ENCODE data around the gene POLR2E.

The POLR2E gene

DNA sequence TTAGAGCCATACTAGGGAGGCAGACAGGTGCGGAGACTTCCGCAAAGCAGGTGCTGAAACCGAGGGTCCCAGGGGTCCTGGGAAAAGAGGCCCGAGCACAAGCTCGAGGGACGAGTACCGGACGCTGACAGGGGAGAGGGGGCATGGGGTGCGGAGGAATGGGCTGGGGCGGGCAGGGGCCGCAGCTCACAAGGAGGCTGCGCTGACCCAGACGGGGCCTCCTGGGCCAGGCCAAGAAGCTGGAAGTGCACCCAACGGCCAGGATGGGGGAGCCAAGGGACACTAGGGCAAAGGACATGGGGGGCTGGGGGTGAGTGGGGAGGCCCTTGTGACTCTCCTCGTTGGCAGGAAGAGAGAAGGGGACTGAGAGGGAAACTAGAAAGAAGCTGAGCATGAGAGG, 1.8 kb downstream of the POLR2E start:
- no peak for DNase-seq

DNA sequence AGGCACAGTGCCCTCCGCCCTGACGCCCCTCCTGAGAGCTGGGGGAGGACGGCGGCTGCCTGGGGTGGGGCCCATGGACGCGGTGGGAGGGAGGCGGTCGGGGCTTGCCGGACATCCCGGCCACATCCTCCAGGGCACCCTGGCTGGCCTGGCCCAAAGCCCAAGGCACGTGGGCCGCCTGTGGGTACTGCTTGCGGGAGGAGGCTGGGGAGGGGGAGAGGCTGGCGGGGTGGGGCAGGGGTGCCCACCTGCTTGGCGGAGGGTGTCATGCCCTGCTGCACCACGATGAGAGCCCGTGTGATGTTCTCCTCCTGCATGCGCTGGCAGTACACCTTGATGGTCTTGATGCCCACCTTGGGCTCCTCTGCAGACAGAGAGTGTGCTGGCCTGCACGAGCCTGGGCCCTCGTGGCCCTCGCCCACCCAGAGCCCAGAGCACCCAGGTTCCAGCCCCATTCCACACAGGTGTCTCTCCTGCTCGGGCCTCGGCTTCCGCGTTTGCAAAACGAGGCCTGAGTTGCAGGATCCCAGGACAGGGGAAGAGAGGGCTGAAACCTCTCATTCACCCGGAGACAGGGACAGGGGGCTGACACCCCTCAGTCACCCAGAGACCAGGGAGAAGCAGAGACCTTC, 3.5 kb downstream of the POLR2E start:
- no peak for DNase-seq

DNA sequence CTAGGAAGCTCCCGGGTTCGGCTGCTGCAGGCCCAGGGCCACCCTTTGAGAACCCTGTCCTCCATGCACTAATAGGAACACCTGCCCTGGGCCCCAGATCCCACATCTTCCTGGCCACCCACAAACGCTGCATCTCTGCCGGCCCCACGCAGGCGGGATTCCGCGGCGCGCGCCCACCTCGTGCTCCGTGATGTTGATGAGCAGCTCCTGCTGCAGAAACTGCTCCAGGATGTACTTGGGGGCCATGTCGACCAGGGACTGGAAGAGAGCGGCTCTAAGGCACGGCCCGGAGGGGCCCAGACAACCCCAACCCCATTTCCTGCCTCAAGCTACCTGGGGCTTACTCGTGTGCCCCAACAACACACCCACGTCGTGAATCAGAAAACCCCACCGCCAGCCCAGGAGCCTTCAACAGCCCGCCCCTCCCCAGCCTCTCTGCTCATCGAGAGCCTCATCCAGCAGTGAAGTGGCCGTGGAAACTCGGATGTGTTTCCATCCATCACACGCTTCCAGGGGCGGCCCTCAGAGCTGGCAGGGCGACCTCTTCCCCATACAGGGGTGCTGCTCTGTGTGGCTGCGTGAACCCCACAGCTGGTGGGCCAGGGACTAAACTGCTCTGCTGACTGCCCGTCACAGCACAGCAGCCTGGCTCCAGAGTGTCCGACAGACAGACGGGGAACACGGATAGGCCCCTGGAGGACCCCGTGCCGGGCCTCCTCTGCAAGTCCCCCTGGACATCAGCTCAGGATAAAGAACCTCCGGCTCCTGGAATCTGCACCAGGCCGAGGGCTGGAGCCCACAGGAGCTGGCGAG, 4.2 kb downstream of the POLR2E start:
- no peak for DNase-seq

DNA sequence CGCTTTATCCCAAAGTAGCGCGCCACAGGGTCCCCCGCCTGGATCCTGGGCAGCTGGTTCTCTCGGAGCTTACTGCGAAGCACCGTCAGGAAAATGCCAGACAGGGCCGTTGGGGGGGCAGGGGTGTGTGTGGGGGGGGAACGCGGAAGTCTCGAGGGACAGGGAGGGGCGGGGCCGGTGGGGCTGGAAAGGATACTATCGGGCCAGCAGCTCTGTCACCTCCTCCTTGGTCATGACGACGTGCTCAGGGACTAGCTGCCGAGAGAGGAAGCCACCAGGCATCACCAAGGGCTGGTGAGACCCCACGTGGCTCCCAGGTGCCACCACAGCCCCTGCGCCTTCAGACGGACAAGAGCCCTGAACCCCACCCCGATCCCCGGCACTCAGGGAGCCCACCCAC, 5.3 kb downstream of the POLR2E start:
- DNase-seq, result no peak

DNA sequence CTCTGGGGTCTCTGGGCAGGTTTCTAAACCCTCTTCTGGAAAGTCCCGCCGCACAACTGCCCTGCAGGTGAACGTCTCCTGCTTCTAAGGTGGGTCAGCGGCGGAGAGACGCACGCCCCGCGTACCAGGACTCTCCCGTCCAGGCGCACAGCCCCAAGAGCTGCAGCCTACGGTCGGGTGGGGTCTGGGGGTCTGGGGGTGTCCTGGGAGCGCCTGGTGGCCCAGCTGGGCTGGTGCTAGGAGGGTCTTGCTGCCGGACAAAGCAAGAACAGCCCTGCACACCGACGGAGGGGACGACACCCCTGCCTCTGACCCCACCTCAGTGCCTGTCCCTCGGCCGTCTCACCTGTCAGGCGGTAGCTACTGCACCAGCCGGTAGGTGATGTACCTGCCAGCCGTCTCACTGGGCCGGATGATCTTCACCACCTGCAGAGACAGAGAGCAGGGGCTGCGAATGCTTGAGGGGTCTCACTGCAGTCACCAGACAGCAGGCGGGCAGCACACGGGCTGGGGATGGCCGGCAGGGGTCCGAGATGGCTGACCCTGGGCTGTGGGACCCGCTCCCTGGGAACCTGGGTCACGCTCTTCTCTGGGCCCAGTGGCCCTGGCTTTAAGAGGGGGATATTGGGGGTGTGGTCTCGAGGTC, 5.9 kb downstream of the POLR2E start:
- no peak for DNase-seq

DNA sequence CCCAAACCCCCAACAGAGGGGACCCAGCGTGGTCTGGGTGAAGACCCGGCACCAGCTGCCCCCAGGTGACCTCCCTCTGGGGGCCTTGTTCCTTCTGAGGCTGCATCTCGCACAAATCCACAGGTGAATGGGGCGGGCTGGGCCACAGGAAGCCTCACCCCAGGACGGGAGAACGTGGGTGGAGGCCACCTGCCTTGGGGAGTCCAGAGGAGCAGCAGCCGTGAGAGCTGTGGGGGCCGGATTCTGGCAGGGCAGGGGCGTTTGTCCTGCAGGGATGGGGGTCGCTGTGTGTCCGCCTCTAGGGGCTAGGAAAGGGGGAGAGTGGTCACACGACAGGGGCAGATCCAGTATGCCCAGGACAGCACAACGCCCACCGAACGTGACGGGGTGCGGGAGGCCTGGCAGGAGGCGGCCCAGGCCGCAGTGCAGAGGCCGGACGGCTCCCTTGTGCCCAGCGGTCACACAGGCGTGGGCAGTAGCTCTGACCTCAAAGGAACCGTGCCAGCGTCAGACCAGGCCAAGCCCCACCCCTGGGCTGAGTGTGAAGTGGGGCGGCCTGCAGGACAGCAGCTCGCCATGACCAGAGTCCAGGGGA, 6.7 kb downstream of the POLR2E start:
- no peak for DNase-seq

DNA sequence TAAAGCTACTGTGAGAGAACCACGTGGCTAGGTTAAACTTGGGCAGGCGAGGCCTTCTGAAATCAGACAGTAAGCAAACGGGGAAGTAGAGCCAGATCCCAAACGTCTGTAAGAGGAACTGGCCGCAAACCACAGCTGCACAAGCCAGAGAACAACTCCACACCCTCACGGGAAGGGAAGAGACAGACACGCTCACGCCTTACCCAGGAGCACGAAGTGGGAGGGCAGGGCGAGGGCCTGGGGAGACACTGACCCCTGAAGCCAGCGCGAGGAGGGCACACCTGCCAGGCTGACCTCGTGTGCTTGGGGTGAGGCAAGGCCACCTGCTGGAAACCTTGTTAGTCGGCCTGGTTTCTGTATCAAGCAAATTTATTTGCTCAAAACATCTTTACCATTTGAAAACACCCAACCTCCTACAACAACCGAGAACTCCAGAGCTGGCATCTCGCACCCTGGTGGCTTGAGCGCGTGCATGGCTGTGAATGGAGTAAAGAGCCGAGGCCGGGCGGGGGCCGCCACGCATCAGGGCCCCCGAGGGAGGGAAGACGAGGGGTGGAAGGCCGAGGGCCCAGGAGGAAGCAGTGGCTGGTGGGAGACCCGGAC, 7.3 kb downstream of the POLR2E start:
- DNase-seq, result no peak

DNA sequence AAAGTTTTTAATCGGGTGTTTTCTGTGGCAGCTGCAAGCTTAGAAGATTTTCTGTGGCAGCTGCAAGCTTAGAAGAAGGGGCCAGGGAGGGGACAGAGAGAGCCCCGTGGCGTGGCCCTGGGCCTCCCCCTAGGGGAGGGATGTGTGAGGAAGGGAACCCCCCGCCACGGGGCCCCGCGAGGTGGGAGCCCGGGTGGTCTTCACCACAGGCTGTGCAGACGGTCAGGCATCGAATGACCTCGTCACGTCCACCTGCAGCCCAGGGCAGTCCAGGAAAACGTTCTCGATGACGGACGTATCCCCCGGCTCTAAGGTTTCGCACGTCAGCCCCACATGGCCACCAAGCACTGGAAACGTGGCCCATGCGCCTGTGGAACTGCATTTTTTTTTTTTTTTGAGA, 8.6 kb downstream of the POLR2E start:
- no peak for DNase-seq

DNA sequence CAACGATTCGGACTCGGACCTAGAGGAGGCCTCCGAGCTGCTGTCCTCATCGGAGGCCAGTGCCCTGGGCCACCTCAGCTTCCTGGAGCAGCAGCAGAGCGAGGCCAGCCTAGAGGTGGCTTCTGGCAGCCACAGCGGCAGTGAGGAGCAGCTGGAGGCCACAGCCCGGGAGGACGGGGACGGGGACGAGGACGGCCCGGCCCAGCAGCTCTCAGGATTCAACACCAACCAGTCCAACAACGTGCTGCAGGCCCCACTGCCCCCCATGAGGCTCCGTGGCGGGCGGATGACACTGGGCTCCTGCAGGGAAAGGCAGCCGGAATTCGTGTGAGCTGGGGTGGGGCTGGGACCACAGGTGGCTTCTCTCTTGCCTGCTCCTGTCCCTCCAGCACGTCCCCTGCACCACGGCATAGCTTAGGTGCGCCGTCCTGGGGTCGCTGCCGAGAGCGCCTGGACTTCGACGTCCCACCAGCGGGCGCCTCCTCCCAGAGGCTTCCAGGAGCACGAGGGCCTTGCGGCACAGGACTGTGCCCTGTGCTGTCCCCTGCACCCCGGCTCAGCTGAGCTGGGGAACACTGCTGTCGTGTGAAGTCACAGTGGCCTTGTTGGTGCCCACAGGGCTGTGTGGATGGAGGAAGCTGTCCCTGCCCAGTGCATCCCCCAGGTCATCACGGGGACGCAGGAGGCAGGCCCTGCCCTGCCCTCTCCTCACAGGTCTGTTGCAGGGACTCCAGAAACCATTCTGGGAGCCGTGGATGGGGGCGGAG, 9.3 kb downstream of the POLR2E start:
- no peak for DNase-seq

DNA sequence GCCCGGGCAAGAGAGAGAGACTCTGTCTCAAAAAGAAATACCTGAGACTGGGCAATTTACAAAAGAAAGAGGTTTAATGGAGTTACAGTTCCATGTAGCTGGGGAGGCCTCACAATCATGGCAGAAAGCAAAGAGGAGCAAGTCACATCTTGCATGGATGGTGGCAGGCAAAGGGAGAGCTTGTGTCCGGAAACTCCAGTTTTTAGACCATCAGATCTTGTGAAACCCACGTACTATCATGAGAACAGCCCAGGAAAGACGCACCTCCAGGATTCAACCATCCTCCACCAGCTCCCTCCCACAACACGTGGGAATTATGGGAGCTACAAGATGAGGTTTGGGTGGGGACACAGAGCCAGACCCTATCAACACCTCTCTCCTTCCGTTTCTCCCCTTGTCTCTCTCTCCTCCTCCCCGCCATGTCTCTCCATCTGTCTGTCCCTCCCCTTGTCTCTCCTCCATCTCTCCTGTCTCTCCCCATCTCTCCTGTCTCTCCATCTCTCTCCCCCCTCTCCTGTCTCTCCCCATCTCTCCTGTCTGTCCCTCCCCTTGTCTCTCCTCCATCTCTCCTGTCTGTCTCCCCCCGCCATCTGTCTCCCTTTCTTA, 10.0 kb downstream of the POLR2E start:
- no peak for DNase-seq

DNA sequence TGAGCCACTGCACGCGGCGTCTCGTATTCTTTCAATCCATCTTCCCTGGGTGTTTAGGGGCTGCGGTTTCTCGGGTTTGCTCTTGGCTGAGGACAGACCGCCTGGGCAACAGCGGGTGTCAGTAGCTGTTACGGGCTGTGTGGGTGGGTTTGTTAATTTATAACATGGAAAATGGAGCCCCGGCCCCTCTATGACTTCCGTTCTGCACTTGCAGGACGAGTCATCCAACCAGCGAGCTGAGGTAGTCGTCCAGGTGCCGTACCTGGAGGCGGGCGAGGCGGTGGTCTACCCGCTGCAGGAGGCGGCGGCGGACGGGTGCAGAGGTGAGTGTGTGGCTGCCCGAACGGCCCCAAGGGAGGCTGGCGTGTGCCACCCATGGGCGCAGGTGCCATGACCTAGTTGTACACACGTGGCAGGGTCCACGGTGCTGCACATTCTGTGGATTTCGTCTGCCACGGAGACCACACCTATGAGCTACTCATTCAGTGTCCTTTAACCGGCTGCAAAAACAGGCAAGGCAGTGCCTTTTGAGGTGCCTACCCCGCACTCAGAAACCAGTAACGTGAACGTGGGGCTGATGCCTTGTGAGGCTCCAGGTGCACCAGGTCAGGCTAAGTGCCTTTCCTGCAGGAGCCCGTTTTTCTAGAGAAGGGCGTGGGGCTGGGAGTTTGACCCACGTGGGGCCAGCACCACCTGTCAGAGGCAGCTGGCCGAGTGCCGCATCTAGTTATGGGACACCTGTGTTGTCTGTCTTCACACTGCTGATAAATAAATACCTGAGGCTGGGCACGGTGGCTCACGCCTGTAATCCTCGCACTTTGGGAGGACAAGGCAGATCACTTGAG, 10.9 kb downstream of the POLR2E start:
- DNase-seq, result no peak

DNA sequence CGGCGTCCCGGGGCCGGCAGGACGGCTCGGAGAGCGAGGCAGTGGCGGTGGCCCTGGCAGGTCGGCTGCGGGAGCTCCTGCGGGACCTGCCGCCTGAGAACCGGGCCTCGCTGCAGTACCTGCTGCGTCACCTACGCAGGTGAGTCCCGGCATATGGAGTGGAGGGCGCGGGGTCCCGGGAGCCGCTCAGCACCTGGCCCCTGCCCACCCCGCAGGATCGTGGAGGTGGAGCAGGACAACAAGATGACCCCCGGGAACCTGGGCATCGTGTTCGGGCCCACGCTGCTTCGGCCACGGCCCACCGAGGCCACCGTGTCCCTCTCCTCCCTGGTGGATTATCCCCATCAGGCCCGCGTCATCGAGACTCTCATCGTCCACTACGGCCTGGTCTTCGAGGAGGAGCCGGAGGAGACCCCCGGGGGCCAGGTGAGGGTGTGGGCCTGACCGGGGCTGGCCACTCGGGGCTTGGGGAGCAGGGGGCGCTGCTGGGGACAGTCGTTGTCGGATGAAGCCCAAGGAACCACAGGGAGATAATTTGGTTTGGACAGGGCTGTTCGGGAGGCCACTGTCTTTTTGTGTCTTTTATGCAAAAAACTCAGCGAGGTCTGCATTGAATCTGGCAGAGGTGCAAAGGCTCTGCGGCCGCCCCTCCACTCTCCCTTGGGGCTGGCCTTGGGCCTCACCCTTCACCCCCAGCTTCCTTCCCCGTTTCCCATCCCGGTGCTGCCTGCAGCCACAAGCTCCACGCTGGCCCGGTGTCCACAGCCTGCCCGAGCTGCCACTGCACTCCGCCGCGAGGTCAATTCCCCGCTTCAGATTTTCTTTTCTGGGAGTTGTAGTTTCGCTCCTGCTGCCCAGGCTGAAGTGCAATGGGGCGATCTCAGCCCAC, 12.0 kb downstream of the POLR2E start:
- DNase-seq, result no peak

DNA sequence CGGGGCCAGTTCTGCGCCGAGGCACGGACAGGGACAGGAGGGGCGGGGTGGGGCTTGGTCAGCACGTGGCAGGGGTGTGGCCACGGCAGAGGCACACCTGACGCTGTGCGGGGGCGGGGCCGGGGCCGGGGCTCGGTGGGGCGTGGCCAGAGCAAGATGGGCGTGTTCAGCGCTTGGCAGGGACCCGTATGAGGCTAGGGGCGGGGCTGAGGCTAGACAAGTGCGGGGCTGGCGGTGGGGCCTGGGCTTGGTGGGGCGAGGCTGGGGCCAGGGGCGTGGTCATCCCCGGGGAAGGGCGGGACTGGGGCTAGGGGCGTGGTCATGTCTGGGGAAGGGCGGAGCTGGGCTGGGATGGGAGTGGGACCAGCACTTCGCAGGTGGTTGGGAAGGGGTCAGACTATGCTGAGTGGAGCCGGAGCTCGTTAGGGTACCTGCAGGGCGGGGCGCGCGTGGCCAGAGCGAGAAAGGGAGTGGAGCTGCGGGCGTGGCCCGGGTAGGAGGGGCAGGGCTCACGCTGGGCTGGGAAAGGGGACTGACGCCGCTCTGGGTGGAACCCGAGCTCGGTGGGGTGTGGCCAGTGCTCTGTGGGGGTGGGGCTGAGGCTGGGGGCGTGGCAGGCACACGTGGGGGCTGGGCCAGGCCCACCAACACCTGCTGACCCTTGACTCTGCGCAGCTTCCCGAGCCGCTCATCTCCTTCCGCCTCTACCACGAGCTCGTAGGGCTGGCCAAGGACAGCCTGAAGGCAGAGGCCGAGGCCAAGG, 12.8 kb downstream of the POLR2E start:
- peak; percentile 82 for DNase-seq

DNA sequence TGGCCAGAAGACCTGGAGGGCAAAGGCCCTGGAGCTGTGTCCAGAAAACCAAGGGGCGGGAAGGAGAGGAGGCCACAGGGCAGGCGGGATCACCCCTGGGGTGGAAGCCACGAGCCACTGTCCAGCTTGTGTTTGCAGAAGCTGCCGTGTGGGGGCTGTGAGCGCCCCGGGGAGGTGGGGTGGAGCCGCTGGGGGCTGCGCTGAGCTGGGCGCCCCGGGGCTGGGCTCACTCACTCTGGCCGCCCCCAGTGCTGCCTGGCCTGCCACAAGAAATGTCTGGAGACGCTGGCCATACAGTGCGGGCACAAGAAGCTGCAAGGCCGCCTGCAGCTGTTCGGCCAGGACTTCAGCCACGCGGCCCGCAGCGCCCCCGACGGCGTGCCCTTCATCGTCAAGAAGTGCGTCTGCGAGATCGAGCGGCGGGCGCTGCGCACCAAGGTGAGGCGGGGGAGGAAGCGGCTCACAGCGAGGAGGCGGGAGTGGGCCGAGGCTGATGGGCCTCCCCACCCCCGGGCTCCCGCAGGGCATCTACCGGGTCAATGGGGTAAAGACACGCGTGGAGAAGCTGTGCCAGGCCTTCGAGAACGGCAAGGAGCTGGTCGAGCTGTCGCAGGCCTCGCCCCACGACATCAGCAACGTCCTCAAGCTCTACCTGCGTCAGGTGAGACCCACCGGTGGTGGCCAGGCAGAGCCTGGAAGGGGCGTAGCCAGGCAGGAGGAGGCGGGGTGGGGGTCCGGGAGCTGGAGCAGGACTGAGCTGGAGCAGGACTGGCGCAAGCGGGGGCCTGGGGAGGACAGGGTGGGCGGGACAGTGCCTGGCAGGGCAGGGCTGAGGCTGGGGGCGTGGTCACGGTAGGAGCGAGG, 13.6 kb downstream of the POLR2E start:
- DNase-seq, result peak; percentile 32

DNA sequence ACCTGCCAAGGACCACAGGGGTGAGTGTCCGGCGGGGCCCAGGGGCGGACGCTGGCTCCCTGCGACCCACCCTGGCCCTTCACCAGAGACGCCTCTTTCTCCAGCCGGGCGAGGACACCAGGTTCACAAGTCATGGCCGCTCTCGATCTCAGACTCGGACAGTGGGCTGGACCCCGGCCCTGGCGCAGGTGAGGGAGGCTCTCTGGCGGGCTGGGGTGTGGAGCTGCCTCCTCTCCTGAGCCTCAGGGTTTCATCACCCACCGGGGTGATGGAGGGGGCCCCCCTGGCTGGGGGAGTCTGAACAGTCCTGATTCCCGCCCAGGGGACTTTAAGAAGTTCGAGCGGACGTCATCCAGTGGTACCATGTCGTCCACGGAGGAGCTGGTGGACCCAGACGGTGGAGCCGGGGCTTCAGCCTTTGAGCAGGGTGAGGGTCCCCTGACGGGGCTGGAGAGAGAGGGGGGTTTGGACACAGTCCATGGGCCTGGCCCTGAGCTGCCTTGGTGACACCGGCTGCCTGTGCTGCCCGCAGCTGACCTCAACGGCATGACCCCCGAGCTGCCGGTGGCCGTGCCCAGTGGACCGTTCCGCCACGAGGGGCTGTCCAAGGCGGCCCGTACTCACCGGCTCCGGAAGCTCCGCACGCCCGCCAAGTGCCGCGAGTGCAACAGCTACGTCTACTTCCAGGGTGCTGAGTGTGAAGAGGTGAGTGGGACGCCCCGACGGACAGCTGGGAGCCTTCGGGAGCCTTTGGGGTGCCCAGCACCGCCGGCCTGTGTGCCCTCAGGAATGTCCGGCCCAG, 14.6 kb downstream of the POLR2E start:
- no peak for DNase-seq

DNA sequence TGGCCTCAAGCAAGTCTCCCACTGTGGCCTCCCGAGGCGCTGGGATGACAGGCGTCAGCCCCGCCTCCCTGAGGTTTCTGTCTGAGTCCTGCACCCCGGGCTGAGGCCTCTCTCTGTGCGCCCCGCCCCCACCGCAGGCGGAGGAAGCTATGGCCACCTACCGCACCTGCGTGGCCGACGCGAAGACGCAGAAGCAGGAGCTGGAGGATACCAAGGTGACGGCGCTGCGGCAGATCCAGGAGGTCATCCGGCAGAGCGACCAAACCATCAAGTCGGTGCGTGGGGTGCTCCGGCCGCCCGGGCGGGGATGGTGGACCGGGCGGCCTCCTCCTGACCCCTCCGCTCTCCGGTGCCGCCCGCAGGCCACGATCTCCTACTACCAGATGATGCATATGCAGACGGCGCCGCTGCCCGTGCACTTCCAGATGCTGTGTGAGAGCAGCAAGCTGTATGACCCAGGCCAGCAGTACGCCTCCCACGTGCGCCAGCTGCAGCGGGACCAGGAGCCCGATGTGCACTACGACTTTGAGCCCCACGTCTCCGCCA, 15.5 kb downstream of the POLR2E start:
- DNase-seq, result no peak

DNA sequence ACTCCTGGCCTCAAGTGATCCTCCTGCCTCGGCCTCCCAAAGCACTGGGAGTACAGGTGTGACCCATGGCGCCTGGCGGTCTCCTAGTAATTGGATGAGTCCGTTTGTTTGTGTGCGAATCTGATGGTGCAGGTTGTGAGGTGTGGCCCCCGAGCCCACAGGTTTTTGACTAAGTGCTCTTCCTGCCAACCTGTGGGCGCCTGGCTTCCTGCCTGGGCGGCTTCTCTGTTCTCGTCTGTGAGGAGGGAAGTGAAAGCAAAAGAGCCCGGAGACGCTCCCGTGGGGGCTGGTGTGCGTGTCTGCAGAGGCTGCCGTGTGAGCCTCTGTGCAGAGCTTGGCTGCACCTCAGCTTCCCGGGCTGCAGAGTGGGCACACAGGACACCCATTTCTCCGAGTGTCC, 18.2 kb downstream of the POLR2E start:
- DNase-seq, result no peak
